Caco-2 (cell line): Measurements from ENCODE around the gene LYRM7. TPM values are rescaled to one million over a fixed set of nuclear protein-coding genes. Genes with fewer than 3 reads are reported as not detected.

Source experiments
- BruUV-seq: library from RNA; stranded (reverse); fragments of 400-500 nt; replicated peaks from 2 replicates; lab custom pipeline; 2021; lab: Mats Ljungman, UMichigan
- CTCF ChIA-PET: fragments of 300-600 bp; sonication (Branson Sonifier 250); formaldehyde crosslinking; loops from one replicate; lab custom pipeline; 2022; ENCODE audit warnings: antibody characterized with exemption; lab: Charles Lee
- POLR2A ChIA-PET: fragments of 300-600 bp; sonication (Branson Sonifier 250); formaldehyde crosslinking; loops from one replicate; lab custom pipeline; 2022; ENCODE audit warnings: antibody characterized with exemption; lab: Charles Lee
- DNase-seq, 2 experiments: peaks; one replicate each; pipeline versions ENCODE4 v3.0.0 to v3.0.0-alpha.2; 2020 to 2022
- H3K27me3 ChIP-seq: replicated peaks from 2 replicates; pipeline ENCODE4 v1.6.0; 2011; ENCODE audit warnings: low read length; ENCODE audit not compliant: control insufficient read depth, insufficient read depth
- H3K36me3 ChIP-seq: 2 replicates; pipeline ENCODE4 v1.5.1; 2011; ENCODE audit warnings: low read length; ENCODE audit not compliant: control insufficient read depth, insufficient read depth
- H3K4me1 ChIP-seq: fragments of 250-450 bp; sonication (Bioruptor Pico); 2 replicates; pipeline ENCODE4 v1.5.1; 2020; ENCODE audit warnings: mild to moderate bottlenecking
- H3K4me3 ChIP-seq: 2 replicates; pipeline ENCODE4 v1.5.1; 2011; ENCODE audit warnings: low read depth, mild to moderate bottlenecking, control low read depth, low read length
- H3K9me3 ChIP-seq: fragments of 250-450 bp; sonication (Bioruptor Pico); 2 replicates; pipeline ENCODE4 v1.5.1; 2020; ENCODE audit warnings: mild to moderate bottlenecking, moderate library complexity
- H3K27ac Mint-ChIP-seq: one replicate; pipeline ENCODE4 v1.8.0; 2022; ENCODE audit warnings: mixed read lengths; ENCODE audit not compliant: unreplicated experiment
- H3K27me3 Mint-ChIP-seq: one replicate; pipeline ENCODE4 v1.8.0; 2022; ENCODE audit warnings: mixed read lengths; ENCODE audit not compliant: insufficient read depth, unreplicated experiment
- H3K36me3 Mint-ChIP-seq: one replicate; pipeline ENCODE4 v1.8.0; 2022; ENCODE audit warnings: mild to moderate bottlenecking, mixed read lengths; ENCODE audit not compliant: insufficient read depth, unreplicated experiment
- H3K4me1 Mint-ChIP-seq: one replicate; pipeline ENCODE4 v1.8.0; 2022; ENCODE audit warnings: low read depth, mixed read lengths; ENCODE audit not compliant: unreplicated experiment
- H3K4me3 Mint-ChIP-seq: one replicate; pipeline ENCODE4 v1.8.0; 2022; ENCODE audit warnings: mild to moderate bottlenecking, moderate library complexity, mixed read lengths; ENCODE audit not compliant: unreplicated experiment
- H3K9me3 Mint-ChIP-seq: one replicate; pipeline ENCODE4 v1.8.0; 2022; ENCODE audit warnings: mixed read lengths; ENCODE audit not compliant: unreplicated experiment
- CTCF ChIP-seq, 2 experiments: fragments of 200-600 bp in 1 of 2; IDR thresholded peaks; 1 replicate in 1 of 2; 2 replicates in 1 of 2; pipeline versions ENCODE4 v1.5.1 to v1.8.0; 2011 to 2022; ENCODE audit warnings: antibody characterized with exemption in 1 of 2, control low read depth in 1 of 2, inconsistent platforms in 1 of 2, low read depth in 1 of 2, low read length in 1 of 2, mild to moderate bottlenecking in 1 of 2, moderate library complexity in 1 of 2; ENCODE audit not compliant: insufficient read depth in 1 of 2, severe bottlenecking in 1 of 2, unreplicated experiment in 1 of 2
- intact Hi-C: fragments of 100-400 bp; cut with micrococcal nuclease; formaldehyde crosslinking; loops from one replicate; pipeline ENCODE4 v1.10.0; 2022; ENCODE audit not compliant: unreplicated experiment
- total RNA-seq: library from RNA; stranded (reverse); gene quantifications from 2 replicates; pipeline ENCODE4 v1.2.3, GENCODE V29; 2022

The LYRM7 gene
- total RNA-seq, 1 experiment from 2014 or later = 14.9 TPM

DNA sequence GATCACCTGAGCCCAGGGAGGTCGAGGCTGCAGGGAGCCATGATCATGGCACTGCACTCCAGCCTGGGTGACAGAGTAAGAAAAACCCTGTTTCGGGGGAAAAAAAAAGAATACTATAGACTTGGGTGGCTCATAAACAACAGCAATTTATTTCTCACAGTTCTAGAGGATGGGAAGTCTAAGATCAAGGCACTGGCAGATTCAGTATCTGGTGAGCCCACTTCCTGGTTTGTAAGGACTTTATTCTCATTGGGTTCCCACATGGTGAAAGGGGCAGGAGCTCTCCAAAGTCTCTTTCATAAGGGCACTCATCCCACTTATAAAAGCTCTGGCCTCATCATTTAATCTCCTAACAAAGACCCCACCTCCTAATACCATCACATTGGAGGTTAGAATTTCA lies 14.4 kb upstream of the LYRM7 start:
- Mint-ChIP-seq H3K27ac (no peak overlapping the region), H3K27me3 (no peaks in the 10 kb centered on the region), H3K4me1 (no peaks in the 10 kb centered on the region), H3K9me3 (no peaks in the 10 kb centered on the region), H3K36me3 (peaks cover 42% of the 10 kb centered on the region), H3K4me3 (no peak overlapping the region)
- Histone ChIP-seq H3K27me3 (no peaks in the 10 kb centered on the region), H3K4me1 (no peaks in the 10 kb centered on the region), H3K36me3 (peaks cover 1% of the 10 kb centered on the region; the same call in 1 of the 2 replicates), H3K4me3 (no peak overlapping the region), H3K9me3 (no peaks in the 10 kb centered on the region)
- DNase-seq = no peak
- CTCF ChIA-PET = no interaction called here
- intact Hi-C loops = no loop called here
- POLR2A ChIA-PET = no interaction called here
- TF ChIP-seq CTCF (IDR thresholded peaks at IDR 0.05; ENCODE audit: insufficient read depth in 1 of 2, low read depth in 1 of 2, low read length in 1 of 2, severe bottlenecking in 1 of 2, unreplicated experiment in 1 of 2) = no peak
- BruUV-seq = no TSS peak

GRCh38 chr5:131156957-131157356 lies 13.8 kb upstream of the LYRM7 start:
- BruUV-seq = no TSS peak
- Mint-ChIP-seq H3K36me3 (peaks cover 48% of the 10 kb centered on the region), H3K9me3 (no peaks in the 10 kb centered on the region), H3K27ac (no peak overlapping the region), H3K4me1 (no peaks in the 10 kb centered on the region), H3K4me3 (no peak overlapping the region), H3K27me3 (no peaks in the 10 kb centered on the region)
- no peaks in the 10 kb centered on the region for H3K4me1 ChIP-seq
- H3K4me3 ChIP-seq = no peak overlapping the region
- H3K36me3 ChIP-seq = peaks cover 1% of the 10 kb centered on the region; the same call in 1 of the 2 replicates
- H3K27me3 ChIP-seq = no peaks in the 10 kb centered on the region
- intact Hi-C loops = no loop called here
- CTCF ChIA-PET = no interaction called here
- no peak for TF ChIP-seq CTCF (IDR thresholded peaks at IDR 0.05; ENCODE audit: insufficient read depth in 1 of 2, low read depth in 1 of 2, low read length in 1 of 2, severe bottlenecking in 1 of 2, unreplicated experiment in 1 of 2)
- POLR2A ChIA-PET = no interaction called here
- no peak for DNase-seq
- H3K9me3 ChIP-seq = no peaks in the 10 kb centered on the region

DNA sequence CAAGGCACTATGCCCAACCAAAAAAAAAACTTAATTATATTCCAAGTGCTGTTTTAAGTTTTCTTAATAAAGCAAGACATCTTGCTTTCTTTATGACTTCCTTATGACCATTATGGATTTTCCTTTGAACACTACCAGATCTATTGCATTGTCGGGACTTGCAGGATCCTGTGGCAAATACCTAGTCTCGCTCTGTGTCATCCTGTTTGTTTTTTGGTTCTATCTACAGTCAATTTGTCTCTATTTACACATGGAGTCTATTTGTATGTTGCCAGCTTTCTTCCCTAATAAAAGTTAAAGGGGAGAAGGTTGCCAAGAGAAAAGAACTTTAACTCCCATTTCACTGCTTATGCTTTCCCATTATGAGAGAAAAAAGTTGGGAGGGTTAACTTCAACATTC lies 10.6 kb upstream of the LYRM7 start:
- no peaks in the 10 kb centered on the region for H3K9me3 ChIP-seq
- peaks cover 1% of the 10 kb centered on the region; the same call in 1 of the 2 replicates for H3K36me3 ChIP-seq
- H3K4me3 ChIP-seq = no peak overlapping the region
- Mint-ChIP-seq H3K27ac (no peak overlapping the region), H3K27me3 (no peaks in the 10 kb centered on the region), H3K4me3 (no peak overlapping the region), H3K4me1 (peaks cover 7% of the 10 kb centered on the region), H3K36me3 (peaks cover 68% of the 10 kb centered on the region), H3K9me3 (no peaks in the 10 kb centered on the region)
- intact Hi-C loops = no loop called here
- DNase-seq = no peak
- POLR2A ChIA-PET = no interaction called here
- CTCF ChIA-PET = no interaction called here
- TF ChIP-seq CTCF (IDR thresholded peaks at IDR 0.05; ENCODE audit: insufficient read depth in 1 of 2, low read depth in 1 of 2, low read length in 1 of 2, severe bottlenecking in 1 of 2, unreplicated experiment in 1 of 2) = no peak
- H3K27me3 ChIP-seq = no peaks in the 10 kb centered on the region
- peaks cover 9% of the 10 kb centered on the region for H3K4me1 ChIP-seq
- no TSS peak for BruUV-seq
